IPS-NIHi7 (cell line): ENCODE measurements around the gene SLC34A3.
"Not testable (repeated sequence)": the region's sequence is repeated elsewhere in the genome, so short reads cannot be mapped to it uniquely, and the experiment has no call there.

Source experiments
- DNase-seq: peaks from one replicate; pipeline ENCODE4 v3.0.0; 2012; ENCODE audit warnings: mixed read lengths; ENCODE audit errors: extremely low spot score

The SLC34A3 gene

DNA sequence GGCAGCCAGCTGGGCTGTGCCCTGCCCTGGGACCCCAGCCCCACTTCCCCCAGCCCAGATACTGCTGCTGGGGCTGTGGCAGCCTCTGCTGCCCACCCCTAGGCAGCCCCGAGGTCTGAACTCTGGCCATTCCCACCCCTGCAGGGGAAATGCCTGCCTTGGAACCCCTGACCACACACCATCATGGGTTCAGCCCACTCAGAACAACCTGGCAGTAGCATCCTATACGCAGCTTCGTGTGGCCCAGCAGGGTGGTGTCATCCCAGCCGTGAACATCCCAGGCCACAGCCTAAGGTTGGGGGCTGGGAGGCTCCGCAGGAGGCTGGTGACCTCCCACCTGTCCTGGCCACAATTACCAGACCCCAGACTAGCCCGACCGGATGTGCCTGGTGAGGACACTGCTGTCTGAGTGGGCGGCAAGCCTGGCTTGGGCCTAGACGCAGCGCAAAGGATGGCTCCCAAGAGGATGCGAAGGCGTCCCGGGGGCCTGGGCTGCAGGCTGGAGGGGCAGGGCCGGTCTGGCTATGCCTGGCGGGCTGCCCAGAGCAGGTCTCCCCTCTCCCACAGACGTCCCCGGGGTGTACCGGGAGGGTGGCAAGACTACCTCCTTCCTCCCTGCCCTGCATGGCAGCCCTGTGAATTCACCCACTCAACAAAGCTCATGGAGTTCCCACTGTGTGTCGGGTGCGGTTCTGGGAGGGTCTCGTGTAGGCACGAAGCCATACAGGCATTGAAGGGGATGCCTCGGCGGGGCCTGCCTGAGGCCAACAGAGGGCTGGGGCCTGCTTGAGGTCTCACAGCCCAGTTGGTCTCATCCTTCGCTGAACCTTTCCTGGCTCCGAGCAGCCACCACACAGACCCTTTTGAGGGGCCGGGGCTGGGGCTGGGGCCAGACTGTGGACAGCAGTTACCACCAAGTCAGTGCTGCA, 1.5 kb upstream of the SLC34A3 start:
- DNase-seq = no peak

DNA sequence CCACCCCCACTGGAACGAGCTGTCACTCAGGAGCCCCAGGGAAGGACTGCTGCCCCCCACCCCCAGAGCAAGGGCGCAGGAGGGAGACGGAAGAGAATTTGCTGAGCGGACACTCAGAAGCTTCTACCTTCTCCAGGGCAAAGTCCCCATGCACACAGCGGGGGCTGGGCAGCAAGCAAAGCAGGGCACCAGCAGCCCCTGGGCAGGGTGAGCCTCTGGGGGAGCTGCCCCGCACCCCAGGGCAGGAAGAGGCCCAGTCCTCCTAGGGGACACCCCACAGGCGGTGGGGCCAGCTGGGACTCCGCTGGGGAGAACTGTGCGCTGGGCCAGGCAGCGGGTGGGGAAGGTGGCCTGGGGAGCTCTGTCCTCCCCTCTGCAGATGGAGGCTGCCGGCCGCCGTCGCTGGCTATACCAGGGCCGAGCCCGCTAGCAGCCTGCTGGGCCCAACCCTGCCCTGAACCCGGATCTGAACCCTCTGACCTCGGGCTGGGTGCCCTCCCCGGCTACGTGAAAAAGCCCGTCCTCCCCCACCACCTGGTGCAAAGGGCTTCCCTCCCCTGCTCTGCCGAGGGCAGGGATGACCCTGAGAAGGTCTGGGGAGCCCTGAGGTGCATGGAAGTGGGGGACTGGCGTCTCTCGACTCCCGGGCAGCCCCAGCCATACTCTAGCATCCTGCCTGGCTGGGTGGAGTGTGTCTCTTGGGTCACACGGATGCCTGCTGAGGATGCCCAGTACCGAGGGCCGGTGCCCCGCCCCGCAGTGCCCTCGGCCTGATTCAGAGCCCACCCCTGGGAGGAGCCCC, 597 bp upstream of the SLC34A3 start:
- no peak for DNase-seq

DNA sequence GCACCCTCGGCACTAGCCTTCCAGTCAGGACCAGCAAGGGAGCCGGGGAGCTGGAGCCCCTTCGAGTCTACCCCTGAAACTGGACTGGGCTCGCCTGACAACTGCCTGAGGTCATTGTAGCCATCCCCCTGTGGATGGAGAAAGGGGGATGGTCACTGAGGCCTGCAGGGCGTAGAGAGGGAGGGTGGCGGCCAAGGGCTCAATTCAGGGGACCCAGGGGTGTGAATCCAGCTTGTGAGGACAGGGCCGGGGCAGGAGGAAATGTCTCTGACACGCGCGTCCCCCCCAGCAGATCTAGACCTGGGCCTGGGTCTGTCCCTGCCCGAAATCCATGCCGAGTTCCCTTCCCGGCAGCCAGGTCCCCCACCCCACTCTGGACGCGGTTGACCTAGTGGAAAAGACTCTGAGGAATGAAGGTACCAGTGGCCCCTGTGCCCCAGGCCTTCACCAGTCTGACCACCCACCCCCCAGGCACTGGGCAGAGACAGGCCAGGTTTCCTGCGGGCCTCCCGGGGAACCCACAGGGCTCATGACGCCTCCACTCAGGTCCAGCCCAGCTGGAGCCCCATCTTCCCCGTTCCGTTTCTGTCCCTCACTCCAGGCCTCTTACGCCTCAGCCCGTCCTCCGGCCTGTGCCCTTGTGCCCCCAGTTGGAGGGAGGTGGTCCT, 805 bp downstream of the SLC34A3 start:
- DNase-seq = no peak

DNA sequence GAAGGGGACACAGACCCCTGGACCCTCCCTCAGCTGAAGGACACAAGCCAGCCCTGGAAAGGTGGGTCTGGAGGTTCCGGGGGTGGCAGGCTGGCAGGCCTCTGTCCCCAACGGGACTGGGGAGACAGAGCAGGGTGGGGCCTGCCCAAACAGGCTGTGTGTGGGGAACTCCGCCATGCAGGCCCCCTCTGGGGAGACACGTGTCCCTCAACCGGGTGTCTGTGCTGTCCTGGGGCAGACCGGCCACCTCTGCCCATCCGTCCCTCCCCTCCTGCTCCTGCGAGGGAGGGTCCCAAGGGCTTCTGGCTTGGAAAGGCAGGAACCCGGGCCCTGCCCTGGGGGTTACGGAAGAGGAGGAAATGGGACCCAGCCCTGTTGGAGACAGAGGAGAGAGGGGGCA, 1.4 kb downstream of the SLC34A3 start:
- DNase-seq = no peak

DNA sequence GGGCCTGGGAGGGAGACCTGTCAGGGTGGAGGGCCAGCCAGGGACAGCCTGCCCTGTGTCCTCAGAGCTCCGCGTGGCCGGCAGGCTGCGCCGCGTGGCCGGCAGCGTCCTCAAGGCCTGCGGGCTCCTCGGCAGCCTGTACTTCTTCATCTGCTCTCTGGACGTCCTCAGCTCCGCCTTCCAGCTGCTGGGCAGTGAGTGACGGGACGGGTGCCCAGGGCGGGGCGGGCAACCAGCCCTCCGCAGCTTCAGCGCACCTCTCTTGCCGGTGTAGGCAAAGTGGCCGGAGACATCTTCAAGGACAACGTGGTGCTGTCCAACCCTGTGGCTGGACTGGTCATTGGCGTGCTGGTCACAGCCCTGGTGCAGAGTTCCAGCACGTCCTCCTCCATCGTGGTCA, 1.8 kb downstream of the SLC34A3 start:
- no peak for DNase-seq

DNA sequence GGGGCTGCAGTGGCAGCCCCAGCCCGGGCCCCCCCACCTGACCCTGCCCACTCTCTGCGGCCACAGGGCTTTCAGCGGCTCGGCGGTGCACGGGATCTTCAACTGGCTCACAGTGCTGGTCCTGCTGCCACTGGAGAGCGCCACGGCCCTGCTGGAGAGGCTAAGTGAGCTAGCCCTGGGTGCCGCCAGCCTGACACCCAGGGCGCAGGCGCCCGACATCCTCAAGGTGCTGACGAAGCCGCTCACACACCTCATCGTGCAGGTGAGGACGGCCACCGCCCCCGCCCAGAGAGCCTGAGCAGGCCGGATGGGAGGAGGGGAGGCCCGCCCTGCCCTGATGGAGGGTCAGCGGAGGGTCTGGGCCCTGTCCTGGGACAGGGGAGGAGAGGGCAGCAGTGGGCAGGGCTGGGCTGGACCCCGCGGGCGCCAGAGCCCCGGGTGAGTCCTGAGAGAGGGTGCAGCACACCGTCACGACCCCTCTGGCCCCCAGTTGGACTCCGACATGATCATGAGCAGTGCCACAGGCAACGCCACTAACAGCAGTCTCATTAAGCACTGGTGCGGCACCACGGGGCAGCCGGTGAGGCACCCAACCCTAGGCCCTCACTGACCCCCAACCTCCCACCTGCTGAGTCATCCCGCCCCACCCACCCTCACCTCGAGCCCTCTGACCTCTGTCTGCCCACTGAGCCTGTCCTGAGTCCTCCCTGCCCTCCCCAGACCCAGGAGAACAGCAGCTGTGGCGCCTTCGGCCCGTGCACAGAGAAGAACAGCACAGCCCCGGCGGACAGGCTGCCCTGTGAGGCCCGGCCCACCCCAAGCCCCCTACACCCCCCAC, 2.7 kb downstream of the SLC34A3 start:
- DNase-seq = no peak

GRCh38 chr9:137234055-137234697, 3.5 kb downstream of the SLC34A3 start:
- DNase-seq = no peak

- DNase-seq = no peak
Observed at GRCh38 chr9:137234758-137235423, 4.2 kb downstream of the SLC34A3 start.

DNA sequence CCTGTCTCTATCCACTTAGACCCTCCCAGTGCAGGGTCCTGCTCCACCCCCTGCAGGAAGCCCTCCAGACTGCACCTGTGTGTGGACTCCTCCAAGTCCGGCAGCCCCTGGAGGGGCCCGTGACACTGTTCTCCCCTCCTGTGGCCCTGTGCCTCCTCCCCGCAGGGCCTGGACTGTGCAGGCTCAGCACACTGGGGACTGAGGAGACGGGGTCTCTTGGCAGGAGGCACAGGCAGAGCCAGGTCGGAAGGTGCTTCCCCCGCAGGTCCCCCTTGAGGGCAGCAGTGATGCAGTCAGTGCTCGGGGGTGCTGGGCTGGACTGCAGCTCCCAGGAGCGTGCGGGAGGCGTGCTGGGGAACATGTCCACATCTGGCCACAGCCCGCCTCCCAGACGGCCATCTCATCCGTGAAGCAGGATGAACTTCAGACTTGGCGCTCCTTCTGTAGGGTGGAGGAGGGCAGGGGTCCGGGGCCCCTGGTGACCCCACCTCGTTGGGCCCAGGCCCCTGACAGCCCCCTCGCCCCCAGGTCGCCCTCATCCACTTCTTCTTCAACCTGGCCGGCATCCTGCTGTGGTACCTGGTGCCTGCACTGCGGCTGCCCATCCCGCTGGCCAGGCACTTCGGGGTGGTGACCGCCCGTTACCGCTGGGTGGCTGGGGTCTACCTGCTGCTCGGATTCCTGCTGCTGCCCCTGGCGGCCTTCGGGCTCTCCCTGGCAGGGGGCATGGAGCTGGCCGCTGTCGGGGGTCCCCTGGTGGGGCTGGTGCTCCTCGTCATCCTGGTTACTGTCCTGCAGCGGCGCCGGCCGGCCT, 4.9 kb downstream of the SLC34A3 start:
- no peak for DNase-seq

GRCh38 chr9:137236238-137236935, 5.7 kb downstream of the SLC34A3 start:
- DNase-seq = peak; percentile 94

DNA sequence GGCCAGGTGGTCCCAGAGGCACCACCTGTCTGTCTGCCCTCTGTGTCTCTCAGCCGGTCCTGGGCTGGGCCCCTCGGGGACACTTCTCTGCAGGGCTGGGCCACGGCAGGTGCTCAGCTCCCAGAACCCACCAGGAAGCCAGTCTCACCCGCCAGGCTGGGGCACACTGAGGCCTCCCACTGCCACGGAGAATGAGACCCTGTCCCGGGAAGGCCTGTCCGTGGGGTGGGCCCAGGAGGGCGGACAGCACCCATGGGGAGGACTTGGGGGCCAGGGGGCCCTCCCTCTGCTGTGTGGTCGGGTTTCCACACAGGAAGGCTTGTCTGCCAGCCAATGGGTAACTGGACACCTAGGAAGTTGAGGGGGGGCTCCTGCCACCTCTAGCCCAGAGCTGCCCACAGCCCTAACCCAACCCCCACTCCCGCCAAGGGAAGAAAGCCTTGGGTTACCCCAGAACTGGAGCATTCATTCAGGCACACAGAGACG, 6.3 kb downstream of the SLC34A3 start:
- no peak for DNase-seq

DNA sequence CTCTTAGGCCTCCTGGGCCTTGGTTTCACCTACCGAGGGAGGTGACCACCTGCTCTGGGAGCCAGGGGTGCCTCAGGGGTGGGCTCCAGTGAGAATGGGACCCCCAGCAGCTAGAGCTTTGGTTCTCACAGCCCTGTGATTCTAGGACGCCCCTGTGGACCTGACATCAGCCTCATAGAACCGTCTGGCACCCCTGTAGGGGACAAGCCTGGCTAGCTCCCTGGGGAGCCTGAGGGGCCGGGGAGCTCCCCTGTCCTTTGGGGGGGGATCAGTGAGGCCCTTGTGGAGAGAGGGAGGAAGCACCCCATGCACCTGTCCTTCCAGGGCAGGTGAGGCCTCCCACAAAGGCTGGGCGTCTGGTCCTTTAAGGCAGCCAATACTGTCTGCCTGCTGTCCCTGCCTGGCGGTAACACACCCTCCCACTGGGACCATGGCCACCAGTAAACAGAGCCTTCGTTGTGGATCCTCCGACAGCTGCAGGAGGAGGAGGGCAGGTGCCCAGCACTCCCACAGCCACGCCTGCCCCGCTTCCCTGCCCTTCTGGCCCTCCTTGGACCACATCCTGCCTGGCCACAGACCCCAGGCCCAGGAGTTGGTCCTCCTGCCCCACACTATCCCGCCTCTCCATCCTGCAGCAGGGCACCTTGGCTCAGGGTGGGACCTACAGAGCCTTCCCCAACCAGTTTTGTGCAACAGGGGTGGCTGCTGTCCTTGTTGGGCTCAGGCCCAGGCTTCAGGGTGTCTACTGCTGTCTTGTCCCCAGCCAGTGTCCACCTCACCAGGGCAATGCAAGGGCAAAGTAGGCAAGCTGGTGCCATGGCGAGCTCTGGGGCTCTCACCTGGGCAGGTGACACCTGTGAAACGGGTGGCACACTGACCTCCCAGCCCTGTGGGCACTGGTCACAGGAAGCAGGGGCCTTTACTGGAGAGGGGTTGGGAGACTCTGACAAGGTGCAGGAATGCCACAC, 7.3 kb downstream of the SLC34A3 start:
- DNase-seq = no peak

DNA sequence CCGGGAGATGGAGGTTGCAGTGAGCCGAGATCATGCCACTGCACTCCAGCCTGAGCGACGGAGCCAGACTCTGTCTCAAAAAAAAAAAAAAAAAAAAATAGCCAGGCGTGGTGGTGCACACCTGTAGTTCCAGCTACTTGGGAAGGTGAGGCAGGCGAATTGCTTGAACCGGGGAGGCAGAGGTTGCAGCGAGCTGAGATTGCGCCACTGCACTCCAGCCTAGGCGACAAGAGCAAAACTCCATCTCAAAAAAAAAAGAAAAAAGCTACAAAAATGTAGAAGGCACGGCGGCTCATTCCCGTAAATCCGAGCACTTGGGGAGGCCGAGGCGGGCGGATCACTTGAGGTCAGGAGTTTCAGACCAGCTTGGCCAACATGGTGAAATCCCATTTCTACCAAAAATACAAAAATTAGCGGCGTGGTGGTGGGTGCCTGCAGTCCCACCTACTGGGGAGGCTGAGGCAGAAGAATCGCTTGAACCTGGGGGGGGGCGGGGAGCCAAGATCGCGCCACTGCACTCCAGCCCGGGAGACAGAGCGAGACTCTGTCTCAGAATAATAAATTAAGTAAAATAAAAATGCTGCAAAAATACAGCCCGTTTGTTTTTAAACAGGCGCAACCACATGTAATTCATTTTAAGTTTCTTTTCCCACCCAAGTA, 9.0 kb downstream of the SLC34A3 start:
- not testable (repeated sequence) for DNase-seq

DNA sequence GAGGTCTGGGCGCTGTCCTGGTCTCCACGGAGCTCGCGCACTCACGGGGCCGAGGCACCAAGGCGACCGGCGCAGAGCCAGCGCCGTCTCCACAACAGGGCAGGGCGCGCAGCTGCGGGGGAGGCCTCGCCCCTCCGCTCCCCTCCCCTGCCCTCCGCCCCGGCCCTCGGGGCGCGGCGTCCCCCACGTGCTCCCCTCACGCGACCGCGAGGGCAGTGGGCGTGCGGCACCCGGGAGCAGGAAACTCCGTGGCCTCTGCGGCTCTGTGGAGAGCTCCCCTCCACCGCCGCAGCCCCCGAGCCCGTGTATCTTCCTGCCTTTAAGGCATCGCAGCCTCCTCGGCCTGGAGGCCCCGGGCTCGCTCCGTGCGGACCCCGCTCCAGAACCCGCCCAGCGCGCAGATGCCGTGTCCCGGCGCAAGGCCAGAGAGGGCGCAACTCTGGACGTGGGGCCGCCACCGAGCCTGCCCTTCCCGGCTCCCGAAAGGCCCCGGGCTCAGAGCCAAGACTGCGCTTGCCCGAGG, 9.7 kb downstream of the SLC34A3 start:
- DNase-seq = no peak

GRCh38 chr9:137240841-137241489, 10.3 kb downstream of the SLC34A3 start, which contains the start of gene TUBB4B:
Gene TUBB4B (plus strand): TSS chr9:137241287. CDS start chr9:137241361, 74 bp downstream.
- peak; percentile 99 for DNase-seq
